NCI-H1092 treated with DMSO at 0.1 percent for 48 hours (cell line): ENCODE data around the gene MVP.
"Not testable (repeated sequence)": the region's sequence is repeated elsewhere in the genome, so short reads cannot be mapped to it uniquely, and the experiment has no call there.

Source experiments
- DNase-seq: peaks from one replicate; lab custom pipeline; 2025; lab: John Stamatoyannopoulos, UW

The MVP gene

DNA sequence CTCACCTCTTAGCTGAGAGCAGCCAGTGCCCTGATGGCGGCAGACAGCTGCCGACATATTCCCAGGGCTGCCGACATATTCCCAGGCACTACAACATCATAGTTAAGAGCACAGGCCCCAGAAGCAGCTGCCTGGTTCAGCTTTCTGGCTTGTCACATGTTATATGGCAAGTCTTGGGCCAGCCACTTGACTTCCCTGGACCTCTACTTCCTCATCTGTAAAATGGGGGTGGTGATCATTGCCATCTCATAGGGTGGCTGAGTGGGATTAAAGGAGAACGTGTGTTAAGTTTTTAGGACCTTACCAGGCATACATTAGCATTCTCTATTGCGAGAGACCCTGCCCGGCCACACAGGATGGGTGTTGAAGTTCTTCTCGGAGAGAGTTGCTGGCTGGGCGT, 23.7 kb downstream of the MVP start:
- DNase-seq, result no peak

DNA sequence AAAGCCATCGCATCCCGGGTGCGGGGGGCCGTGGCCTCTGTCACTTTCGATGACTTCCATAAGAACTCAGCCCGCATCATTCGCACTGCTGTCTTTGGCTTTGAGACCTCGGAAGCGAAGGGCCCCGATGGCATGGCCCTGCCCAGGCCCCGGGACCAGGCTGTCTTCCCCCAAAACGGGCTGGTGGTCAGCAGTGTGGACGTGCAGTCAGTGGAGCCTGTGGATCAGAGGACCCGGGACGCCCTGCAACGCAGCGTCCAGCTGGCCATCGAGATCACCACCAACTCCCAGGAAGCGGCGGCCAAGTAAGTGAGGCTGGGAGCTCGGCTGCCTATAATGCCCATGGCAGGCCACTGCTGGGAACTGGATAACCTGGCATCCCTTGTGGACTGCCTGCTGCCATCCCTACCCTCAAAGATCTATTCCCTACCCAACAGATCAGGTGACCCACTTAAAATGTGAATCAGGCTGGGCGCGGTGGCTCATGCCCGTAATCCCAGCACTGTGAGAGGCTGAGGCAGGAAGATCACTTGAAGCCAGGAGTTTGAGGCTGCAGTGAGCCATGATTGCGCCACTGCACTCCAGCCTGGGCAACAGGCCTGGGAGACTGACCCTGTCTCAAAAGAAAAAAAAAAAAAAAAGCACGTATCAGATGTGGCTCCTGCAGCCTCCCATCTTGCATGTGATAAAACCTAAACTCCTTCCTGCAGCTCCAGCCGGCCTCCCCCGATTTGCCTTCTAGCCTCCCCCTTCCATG, 24.5 kb downstream of the MVP start:
- no peak for DNase-seq

DNA sequence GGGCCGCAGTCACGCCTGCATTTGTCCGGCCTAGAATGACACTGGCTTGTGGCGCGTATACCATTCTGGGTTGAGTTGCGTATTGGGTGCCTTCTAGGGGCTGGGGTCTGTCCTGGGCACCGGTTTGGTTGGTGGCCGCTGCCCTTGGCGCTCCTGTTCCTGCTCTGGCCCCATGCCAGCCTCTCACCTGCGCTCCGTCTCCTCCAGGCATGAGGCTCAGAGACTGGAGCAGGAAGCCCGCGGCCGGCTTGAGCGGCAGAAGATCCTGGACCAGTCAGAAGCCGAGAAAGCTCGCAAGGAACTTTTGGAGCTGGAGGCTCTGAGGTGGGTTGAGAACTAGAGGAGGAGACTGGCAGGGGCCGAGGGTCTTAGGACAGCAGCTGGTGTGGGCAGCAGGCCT, 25.4 kb downstream of the MVP start:
- no peak for DNase-seq

DNA sequence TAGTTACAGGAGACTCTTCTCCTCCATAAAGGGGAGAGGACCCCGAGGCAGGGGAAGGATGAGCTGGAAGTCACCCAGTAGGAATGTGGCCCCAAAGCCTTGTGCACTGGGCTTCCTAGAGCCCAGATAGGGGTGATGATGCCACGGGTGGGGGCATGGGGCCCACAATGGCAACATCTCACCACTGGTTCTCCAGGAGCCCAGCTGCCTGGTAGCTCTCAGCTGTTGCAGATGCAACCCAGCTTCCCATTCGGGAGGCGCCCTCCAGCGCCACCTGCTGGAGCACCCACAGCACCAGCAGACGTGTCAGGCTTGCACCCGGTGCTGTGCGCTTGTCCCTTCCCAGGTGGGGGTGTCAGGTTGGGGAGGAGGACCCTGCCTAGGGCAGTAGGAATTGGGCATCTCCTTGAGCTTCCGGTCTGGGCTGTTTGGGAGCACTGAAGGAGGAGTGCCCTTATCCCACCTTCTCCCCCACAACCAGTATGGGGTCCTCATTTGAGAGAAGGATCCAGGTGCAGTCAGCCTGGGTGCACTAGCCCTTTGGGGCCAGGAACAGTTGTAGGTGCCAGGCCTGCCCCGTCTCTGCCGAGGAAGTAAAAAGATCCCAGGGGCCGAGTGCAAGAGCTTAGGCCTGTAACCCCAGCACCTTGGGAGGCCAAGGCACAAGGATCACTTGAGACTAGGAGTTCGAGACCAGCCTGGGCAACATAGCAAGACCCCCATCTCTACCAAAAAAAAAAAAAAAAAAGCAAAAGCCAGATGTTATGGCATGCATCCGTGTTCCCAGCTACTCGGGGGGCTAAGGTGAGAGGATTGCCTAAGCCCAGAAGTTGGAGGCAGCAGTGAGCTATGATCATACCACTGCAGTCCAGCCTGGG, 28.4 kb downstream of the MVP start:
- peak; percentile 53 for DNase-seq

DNA sequence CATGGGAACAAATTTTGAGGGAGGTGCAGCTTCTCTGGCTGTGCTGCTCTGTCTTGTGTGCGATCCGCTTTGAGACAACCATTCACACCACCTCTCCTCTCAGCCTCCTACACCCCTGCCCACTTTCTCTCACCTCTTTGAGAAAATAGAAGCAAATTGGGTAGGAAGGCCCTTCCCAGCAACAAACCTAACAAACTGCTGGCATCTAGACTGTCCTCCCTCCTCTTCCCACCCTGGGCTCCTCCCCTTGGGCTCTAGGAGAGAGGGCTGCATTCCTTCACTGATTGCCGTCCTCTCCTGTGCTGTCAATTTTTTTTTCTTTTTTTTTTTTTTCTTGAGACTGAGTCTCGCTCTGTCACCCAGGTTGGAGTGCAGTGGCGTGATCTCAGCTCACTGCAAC, 29.2 kb downstream of the MVP start:
- no peak for DNase-seq

DNA sequence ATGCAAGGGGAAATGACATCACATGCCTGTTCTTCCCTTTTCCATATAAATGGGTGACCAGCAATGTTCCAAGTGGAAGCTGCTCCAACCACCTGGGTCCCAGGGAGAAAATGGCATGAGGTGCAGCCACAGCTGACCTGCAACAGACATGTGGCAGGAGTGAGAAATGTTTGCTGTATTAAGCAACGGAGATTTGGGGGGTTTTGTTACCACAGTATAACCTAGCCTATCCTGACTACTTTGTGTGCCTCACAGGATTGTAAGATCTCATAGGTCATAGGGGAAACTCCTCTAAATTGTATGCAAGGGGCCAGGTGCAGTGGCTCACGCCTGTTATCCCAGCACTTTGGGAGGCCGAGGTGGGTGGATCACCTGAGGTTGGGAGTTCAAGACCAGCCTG, 30.7 kb downstream of the MVP start:
- DNase-seq, result no peak

DNA sequence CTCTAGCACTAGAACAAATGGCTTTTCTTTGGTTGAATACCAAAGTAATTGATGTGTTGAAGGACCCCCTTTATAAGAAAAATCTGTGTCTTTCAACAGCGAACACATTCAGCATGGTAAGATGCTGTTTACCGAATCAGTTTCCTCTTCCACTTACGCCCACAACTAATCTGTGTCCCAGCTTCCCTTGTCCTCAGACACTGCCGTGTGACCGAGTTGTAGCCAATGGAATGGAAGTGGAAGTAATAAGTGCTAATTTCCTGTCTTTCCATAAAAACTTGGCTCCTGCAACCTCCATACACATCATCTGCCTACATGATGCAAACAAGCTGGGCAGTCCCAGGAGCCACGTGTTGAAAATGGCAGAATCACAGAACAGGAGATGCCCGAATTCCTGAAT, 32.4 kb downstream of the MVP start:
- no peak for DNase-seq

DNA sequence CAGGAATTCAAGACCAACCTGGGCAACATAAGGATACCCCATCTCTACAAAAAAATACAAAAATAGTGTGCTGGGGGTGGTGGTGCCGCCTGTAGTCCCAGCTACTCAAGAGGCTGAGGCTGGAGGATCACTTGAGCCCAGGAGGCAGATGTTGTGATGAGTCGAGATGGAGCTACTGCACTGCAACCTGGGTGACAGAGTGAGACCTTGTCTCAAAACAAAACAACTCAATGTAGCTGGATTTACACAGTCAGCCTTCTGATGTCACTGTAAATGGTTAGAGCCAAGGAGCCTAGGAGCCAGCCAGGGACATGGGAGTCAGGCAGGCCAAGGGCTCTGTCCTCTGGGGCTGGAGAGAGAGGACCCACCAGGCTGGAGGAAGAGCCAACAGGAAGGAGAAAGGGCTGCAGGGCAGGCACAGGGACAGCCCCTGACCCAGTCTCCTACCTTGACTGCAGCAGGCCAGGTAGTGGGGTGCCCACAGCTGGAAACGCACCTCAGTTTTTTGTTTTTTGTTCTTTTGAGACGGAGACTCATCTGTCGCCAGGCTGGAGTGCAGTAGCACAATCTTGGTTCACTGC, 34.3 kb downstream of the MVP start:
- DNase-seq, result no peak

DNA sequence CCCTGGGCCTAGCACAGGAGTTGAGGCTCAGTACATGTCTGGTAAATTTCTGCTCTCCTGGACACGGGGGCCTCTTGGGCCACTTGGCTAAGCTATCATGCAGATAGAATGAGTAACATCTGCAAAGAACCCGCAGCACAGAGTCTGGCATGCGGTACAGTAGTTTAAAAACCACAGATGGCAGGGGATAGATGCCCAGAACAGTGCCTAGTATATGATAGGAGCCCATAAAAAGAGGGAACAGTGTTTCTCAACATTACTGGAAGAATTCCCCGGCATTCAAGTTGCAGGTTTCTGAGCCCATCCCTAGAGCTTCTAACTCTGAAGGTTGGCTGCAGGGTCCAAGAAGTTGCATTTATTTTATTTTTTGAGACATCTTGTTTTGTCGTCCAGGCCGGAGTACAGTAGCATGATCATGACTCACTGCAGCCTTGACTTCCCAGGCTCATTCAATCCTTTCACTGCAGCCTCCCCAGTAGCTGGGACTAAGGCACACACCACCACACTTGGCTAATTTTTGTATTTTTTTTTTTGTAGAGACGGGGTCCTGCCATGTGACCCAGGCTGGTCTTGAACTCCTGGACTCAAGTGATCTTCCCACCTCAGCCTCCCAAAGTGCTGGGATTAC, 37.0 kb downstream of the MVP start:
- DNase-seq, result no peak

DNA sequence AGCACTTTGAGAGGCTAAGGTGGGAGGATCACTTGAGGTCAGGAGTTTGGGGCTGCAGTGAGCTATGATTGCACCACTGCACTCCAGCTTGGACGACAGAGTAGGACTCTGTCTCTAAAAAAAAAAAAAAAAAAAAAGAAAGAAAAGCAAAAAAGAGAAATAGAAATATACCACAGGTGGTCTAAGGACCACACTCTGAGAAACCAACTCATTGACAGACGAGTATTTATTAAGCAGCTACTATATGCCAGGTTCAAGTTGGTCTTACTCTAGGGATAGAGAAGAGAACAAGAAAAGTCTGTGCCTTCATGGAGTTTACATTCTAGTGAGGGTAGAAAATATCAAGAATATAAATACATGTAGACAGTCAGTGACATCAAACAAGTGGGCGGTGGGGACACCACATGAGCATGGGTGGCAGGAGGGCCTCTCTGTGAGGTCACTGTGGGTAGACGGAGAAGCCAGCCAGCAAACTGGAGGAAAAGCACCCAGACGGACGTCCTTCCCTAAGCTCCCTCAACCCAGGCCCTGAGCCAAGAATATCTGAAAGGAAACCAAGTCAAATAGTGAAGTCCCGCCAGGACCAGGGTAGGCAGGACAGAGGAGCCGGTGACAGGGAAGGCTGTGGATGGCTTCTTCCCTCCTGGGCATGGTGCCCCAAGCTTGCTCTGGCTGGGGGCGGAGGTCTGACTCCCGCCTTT, 38.0 kb downstream of the MVP start:
- DNase-seq, result no peak

DNA sequence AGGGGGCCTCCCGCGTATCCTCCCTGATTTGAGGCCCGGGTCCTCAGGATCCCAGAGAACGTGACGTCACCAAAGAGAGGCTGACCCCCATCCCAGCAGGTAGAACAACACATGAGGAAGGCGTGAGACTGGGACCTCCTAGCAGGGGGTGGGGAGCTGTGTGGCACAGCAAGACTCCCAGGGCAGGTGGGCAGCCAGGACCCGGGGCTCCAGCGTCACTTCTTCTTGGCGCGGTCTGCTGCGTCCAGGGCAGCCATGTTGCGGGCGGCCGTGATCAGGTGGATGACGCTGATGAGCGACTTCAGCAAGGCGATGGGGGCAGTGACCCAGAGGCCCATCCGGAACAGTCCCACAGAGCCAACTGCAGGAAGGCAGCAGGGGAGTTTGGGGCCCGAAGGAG, 38.7 kb downstream of the MVP start:
- DNase-seq, result no peak

DNA sequence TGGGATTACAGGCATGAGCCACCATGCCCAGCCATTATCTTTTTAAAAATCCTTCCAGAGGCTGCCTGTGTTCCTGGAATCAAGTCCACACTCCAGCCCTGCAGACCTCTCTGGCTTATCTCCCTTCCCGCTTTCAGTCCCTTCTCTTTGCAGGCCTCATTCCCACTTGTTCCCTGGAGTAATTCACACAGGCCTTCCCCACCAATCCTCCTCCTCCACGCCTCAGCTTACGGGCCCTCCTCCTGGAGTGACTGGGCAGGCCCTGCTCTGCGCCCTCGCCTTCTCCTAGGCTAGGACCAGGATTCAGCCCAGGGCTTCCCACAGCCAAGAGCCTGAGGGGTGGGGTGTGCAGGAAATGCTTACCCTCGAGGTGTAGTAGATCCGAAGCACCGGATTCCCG, 40.0 kb downstream of the MVP start:
- DNase-seq, result no peak

DNA sequence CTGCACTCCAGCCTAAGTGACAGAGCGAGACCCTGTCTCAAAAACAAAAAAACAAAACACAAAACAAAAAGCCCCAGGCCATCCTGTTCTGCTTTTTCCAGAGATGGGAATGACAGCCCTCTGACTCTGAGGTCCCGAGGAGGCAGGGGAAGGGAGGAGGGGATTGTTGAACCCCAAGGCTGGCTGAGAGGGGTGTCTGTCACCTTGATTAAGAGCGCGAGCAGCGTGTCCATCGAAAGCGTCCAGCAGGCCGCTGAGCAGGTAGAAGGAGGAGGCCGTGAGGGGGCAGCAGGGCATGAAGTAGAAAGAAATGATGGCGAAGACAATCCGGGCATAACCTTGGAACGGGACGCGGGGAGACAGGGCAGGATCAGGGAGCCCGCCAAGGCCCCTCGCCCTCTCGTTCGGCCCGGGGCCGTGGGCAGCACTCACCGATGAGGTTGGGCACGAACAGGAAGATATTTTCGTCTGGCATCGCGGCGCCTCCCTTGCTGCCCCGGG, 42.2 kb downstream of the MVP start:
- DNase-seq, result peak; percentile 21

DNA sequence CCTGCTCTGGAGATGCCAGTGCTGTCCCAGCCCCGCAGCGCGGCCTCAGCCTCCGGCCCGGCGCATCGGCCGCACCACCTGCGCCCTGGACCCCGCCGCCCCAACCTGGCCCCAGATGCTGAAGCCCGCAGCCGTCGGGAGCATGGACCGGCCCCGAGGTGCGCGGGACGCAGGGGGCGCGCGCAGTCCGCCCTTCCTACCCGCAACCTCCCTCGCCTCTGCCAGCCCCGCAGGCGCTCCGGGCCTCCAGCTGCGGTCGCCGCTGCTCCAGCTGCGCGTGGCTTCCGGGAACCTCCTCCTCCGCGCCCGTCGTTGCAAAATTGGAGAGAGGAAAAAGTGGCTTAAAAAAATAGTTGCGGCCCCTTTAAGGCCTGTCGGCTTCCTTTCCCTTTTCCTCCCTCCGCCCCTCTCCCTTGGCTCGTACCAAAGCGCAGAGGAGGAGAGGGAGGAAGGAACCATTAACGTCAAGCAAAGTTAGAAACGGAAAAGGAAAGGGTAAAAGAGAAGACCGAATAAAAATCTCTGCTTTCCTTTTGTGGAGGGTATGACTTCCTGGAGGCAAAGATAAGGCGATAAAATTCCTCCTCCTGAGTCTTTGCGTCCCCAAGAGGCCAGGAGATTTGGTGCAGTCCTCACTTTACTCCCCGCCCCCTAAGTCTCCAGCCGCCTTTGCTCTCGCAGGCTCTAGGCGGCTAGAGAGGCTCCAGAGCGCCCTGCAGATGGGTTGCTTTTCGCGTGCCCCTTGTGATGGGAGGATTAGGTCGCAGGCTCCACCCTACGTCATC, 42.8 kb downstream of the MVP start, which contains the start of gene CDIPT:
Gene CDIPT, minus strand, starts transcription at position 343 of the 785 bp plus-strand sequence. CDS start 369 bp downstream, outside the sequence.
- DNase-seq, result peak; percentile 98

DNA sequence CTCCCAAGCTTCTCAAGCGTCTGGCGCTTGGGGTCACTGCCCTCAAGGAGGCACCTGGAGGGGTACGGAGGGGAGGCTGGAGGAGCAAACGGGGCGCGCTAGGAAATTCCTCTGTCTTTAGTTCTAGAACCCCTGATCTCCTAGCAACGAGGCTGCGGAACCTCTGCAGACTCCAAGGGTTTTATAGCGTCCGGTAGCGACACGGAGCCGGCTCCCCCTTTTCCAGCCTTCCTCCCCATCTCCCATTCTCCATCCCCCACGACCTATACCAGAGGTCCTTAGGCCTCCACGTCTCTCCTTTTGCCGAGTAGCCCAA, 43.4 kb downstream of the MVP start:
- no peak for DNase-seq

DNA sequence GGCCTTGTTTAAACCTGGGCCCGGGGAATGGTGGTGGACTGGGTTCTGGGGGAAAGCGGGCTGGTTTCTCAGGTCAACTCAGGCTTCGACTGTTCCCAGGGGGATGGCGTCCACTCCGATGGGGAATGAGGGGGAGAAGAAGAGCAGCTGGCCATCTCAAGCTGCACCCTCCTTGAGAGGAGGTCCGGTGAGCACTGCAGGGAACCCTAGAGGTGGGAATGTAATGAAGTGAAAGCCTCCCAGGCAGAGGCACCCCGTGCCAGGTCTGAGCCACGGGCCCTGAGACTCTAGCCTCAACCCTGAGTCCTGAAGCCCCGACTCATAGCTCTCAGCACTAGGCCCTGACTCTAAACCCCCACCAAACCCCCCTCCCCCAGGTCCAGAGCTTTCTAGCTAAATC, 43.9 kb downstream of the MVP start:
- DNase-seq, result no peak

DNA sequence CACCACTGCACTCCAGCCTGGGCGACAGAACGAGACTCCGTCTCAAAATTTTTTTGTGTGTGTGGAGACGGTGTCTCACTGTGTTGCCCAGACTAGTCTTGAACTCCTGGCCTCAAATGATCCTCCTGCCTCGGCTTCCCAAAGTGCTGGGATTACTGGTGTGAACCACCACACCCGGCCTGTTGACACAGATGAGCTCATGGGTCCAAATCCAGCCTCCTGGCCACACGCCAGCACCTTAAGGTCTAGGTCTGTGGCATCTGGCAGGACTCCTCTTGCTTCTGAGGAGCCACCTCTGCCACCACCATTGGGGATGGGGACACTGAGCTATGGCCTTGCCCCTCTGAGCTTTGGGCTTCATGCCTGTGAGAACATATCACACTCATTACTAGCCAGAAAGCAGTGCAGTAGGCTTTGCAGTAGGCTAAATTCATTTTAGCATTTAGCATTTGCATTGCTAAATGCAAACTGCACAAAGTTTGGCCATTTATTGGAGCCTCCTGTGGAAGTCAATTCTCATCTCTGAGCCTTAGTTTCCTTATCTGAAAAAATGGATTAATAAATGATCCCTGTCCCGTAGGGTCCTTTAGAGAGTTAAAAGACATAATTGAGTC, 48.2 kb downstream of the MVP start:
- no peak for DNase-seq

DNA sequence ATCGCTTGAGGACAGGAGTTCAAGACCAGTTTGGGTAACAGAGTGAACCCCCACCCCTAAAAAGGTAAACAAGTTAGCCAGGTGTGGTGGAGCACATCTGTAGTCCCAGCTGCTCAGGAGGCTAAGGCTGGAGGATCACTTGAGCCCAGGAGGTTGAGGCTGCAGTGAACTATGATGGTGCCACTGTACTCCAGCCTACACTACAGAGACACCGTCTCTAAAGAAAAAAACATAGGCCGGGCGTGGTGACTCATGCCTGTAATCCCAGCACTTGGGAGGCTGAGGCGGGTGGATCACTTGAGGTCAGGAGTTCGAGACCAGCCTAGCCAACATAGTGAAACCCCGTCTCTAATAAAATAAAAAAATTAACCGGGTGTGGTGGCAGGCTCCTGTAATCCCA, 48.8 kb downstream of the MVP start:
- not testable (repeated sequence) for DNase-seq

DNA sequence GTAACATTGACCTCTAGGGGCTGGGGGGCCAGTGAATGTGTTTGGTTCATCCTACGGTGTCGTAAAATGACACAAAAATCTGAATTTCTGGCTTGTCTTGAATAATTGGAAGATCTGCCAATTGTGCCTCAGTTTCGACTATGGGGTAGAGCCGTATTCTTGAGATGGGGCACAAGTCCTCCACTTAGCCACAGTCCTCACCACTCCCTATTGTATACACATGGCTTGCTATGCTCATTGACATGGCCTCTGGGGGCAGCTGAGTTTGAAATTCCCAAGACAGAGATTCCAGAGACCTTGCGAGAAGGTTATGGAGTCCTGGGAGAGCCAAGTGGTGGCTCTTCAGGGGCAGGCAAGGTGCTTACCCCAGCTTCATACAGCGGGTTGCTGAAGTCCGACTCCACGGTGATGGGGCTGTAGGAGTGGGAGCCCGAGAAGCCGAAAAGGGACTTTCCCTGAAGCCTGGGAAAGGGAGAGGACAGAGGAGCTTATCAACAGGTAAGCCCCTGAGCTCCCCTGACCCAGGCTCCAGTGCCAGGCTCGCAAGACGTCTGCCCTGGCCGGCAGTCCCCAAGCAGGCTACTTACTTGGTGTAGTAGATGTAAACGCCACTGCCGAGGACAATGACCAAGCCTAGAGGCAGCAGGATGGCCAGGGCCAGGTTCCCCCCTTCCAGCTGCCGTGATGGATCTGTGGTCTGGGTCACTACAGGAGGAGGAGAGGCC, 51.7 kb downstream of the MVP start:
- DNase-seq, result no peak

DNA sequence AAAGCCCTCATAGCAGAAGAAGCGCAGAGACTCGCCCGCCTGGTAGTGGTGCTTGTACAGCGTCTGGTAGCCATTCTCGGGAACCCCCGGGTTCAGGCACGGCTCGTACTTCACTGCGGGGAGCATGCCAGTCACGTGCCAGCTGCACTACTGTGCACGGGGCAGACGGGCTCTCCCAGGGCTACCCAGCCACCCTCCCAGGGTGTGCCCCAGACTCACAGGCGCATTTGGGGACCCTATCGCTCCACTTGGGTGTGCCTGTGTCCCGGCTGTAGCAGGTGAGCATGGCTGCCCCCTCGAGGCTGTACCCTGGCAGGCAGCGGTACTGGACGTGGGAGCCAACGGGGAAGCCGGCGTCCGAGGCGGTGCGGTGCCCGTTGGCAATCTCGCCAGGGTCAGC, 53.1 kb downstream of the MVP start:
- DNase-seq, result no peak
